Measurements from ENCODE around the gene WNT7B. TPM values are rescaled to one million over a fixed set of nuclear protein-coding genes. Genes with fewer than 3 reads are reported as not detected.

WNT7B gene
- total and polyA plus RNA-seq, 8 donors, result 0.06 to 2.0 TPM; not detected in 6

GRCh38 chr22:45995405-45996101, 18.6 kb upstream of the WNT7B start:
- intact Hi-C loops (cut with DNase I; ENCODE audit: low total_unique reads), result loop anchor here (5.0 kb wide), 1 partner anchor 322 kb away; no protein-coding TSS in a partner anchor
- Histone ChIP-seq H3K4me3 (no peak overlapping the region), H3K27me3 (no peaks in the 10 kb centered on the region), H3K9me3 (no peaks in the 10 kb centered on the region), H3K27ac (peak overlapping the region in 4 of 5 donors; percentile 71 to 85 (median 80)), H3K4me1 (peaks cover 30 to 55% (median 48%) of the 10 kb centered on the region in 4 donors), H3K36me3 (no peaks in the 10 kb centered on the region)
- WGBS, 5 donors, result 84 to 89% (median 87%) methylated on average over 19 to 27 of the region's 27 CpGs
- TF ChIP-seq EP300 (IDR thresholded peaks at IDR 0.05), result no peak
- TF ChIP-seq POLR2AphosphoS5 (IDR thresholded peaks at IDR 0.05), result no peak
- TF ChIP-seq CTCF (IDR thresholded peaks at IDR 0.05), result no peak
- no peak for TF ChIP-seq POLR2A (IDR thresholded peaks at IDR 0.05)
- no peak for DNase-seq

- intact Hi-C loops (cut with DNase I; ENCODE audit: low total_unique reads), result loop anchor here (5.0 kb wide), 1 partner anchor 323 kb away; no protein-coding TSS in a partner anchor
- Histone ChIP-seq H3K4me1 (peaks cover 30 to 55% (median 48%) of the 10 kb centered on the region in 4 donors), H3K27me3 (no peaks in the 10 kb centered on the region), H3K36me3 (no peaks in the 10 kb centered on the region), H3K27ac (peak overlapping the region in 2 of 5 donors; percentile 71 to 78), H3K4me3 (no peak overlapping the region), H3K9me3 (no peaks in the 10 kb centered on the region)
- DNase-seq, result peak; percentile 85 to 88
- TF ChIP-seq POLR2AphosphoS5 (IDR thresholded peaks at IDR 0.05), result peak in 2 of 3 donors; percentile 13 to 78
- TF ChIP-seq EP300 (IDR thresholded peaks at IDR 0.05), result no peak
- peak in 6 of 7 experiments; percentile 87 to 100 (median 95) for TF ChIP-seq CTCF (IDR thresholded peaks at IDR 0.05)
- TF ChIP-seq POLR2A (IDR thresholded peaks at IDR 0.05), result no peak
- 28 to 41% (median 40%) methylated on average over 13 to 27 of the region's 27 CpGs for WGBS, 5 donors
Measured at GRCh38 chr22:45994491-45995404, 17.8 kb upstream of the WNT7B start.

- TF ChIP-seq CTCF (IDR thresholded peaks at IDR 0.05) (no peak), POLR2AphosphoS5 (IDR thresholded peaks at IDR 0.05) (no peak), EP300 (IDR thresholded peaks at IDR 0.05) (no peak), POLR2A (IDR thresholded peaks at IDR 0.05) (no peak)
- H3K27ac ChIP-seq, result no peak overlapping the region
- no peaks in the 10 kb centered on the region for H3K27me3 ChIP-seq
- peaks cover 30 to 47% (median 45%) of the 10 kb centered on the region in 4 donors for H3K4me1 ChIP-seq
- H3K4me3 ChIP-seq, result no peak overlapping the region
- no peaks in the 10 kb centered on the region for H3K36me3 ChIP-seq
- intact Hi-C loops (cut with DNase I; ENCODE audit: low total_unique reads), result no loop called here
- WGBS, 5 donors, result 68 to 75% (median 74%) methylated on average over 2 of the region's 2 CpGs
- no peak for DNase-seq
- H3K9me3 ChIP-seq, result no peaks in the 10 kb centered on the region
Measured at GRCh38 chr22:45993841-45994240, 16.9 kb upstream of the WNT7B start.

GRCh38 chr22:45993143-45993692, 16.3 kb upstream of the WNT7B start:
- intact Hi-C loops (cut with DNase I; ENCODE audit: low total_unique reads), result no loop called here
- H3K27ac ChIP-seq, result no peak overlapping the region
- no peaks in the 10 kb centered on the region for H3K27me3 ChIP-seq
- DNase-seq, result no peak
- H3K4me1 ChIP-seq, result peaks cover 26 to 41% (median 39%) of the 10 kb centered on the region in 4 donors
- TF ChIP-seq CTCF (IDR thresholded peaks at IDR 0.05), result no peak
- no peak for TF ChIP-seq EP300 (IDR thresholded peaks at IDR 0.05)
- no peak for TF ChIP-seq POLR2A (IDR thresholded peaks at IDR 0.05)
- TF ChIP-seq POLR2AphosphoS5 (IDR thresholded peaks at IDR 0.05), result no peak
- no peak overlapping the region for H3K4me3 ChIP-seq
- H3K36me3 ChIP-seq, result no peaks in the 10 kb centered on the region
- WGBS, 5 donors, result 92 to 95% (median 94%) methylated on average over 5 of the region's 5 CpGs
- H3K9me3 ChIP-seq, result no peaks in the 10 kb centered on the region

Data from stomach (tissue), 9 donors.